ENCODE data around the gene RBFOX2. TPM values are rescaled to one million over a fixed set of nuclear protein-coding genes. Genes with fewer than 3 reads are reported as not detected.

RBFOX2 gene
- polyA plus RNA-seq, 2 donors = 22.6 to 31.1 TPM

DNA sequence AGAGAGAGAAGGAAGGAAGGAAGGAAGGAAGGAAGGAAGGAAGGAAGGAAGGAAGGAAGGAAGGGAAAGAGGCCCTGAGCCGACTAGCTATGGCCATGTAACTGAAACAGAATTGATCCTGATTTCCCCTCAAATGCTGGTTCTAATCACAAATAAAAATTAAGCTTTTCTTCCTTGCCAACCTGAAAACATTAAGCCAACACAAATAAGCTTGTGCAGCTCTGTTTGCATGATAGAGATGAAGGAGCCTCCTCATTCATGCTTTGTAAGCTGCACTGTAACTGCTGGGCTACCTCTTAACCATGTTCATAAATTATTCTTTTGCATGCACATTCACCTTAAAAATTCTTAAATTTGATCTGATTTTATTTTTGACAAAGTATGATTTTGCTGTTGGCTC is 338.6 kb downstream of the RBFOX2 start:
- no peak overlapping the region for H3K27ac ChIP-seq (ENCODE audit: low read depth in 2 of 2, low read length in 1 of 2)
- H3K36me3 ChIP-seq (ENCODE audit: control insufficient read depth in 2 of 2, insufficient read depth in 2 of 2, low read length in 1 of 2) = no peaks in the 10 kb centered on the region
- peaks cover 0 to 3% of the 10 kb centered on the region in 2 donors for H3K27me3 ChIP-seq (ENCODE audit: control insufficient read depth in 1 of 2, insufficient read depth in 2 of 2, low read length in 2 of 2)
- WGBS, 2 donors = 31 to 53% methylated on average over 1 of the region's 1 CpG
- H3K4me3 ChIP-seq (ENCODE audit: low read depth in 1 of 2, low read length in 2 of 2) = no peak overlapping the region
- no peaks in the 10 kb centered on the region for H3K4me1 ChIP-seq (ENCODE audit: control insufficient read depth in 2 of 2, insufficient read depth in 2 of 2, low read length in 1 of 2)
- no peaks in the 10 kb centered on the region for H3K9me3 ChIP-seq (ENCODE audit: control insufficient read depth in 2 of 2, insufficient read depth in 1 of 2, low read depth in 1 of 2, low read length in 1 of 2)

DNA sequence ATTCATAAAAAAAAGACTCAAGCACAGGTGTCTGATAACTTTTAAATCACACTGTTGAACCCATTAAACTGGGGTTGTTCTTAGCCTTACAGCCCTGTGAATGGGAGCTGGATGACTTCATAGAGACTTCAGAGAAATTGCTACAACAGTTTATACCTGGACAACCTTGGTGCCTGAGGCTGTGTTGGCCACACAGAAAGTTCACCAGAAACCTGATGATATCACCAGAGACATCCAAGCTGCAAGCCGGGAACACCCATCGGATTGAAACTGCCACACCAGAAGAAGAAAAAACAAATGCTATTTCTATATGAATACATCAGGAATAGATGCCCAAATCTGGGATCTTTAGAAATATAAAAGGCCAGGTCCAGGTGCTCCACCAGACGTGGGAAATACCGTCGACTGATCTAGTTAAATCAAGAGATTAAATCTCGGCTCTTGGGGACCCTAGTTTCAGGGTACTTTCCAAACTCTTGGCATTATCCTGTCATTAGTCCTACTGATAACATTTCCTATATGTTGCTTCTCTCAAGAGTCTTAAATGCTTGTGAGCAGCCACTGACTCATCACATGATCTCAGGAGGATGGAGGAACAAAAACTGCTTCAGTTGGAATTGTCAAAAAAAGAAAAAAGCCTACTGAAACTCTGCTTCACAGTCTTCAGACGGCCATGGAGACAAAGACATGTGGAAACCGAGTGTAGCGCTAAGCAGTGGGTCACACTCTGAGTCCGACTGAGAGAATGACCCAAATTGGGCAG is 339.5 kb downstream of the RBFOX2 start:
- peaks cover 0 to 3% of the 10 kb centered on the region in 2 donors for H3K27me3 ChIP-seq (ENCODE audit: control insufficient read depth in 1 of 2, insufficient read depth in 2 of 2, low read length in 2 of 2)
- H3K27ac ChIP-seq (ENCODE audit: low read depth in 2 of 2, low read length in 1 of 2) = no peak overlapping the region
- H3K9me3 ChIP-seq (ENCODE audit: control insufficient read depth in 2 of 2, insufficient read depth in 1 of 2, low read depth in 1 of 2, low read length in 1 of 2) = no peaks in the 10 kb centered on the region
- H3K36me3 ChIP-seq (ENCODE audit: control insufficient read depth in 2 of 2, insufficient read depth in 2 of 2, low read length in 1 of 2) = no peaks in the 10 kb centered on the region
- WGBS, 2 donors = 82 to 83% methylated on average over 10 of the region's 10 CpGs
- H3K4me3 ChIP-seq (ENCODE audit: low read depth in 1 of 2, low read length in 2 of 2) = no peak overlapping the region
- no peaks in the 10 kb centered on the region for H3K4me1 ChIP-seq (ENCODE audit: control insufficient read depth in 2 of 2, insufficient read depth in 2 of 2, low read length in 1 of 2)

Other genes with a start within 250 kb of the RBFOX2 start
- gene APOL3, start 131.9 kb upstream of the RBFOX2 start, polyA plus RNA-seq = 10 to 100 TPM; 10.2 to 10.6 TPM
- gene APOL4, start 173.0 kb upstream of the RBFOX2 start, polyA plus RNA-seq = 1 to 10 TPM; 2.4 to 2.5 TPM
- 10 to 100 TPM in 1 of 2 donors, 1 to 10 TPM in 1; 9.2 to 14.9 TPM for gene APOL2, start 210.7 kb upstream of the RBFOX2 start, polyA plus RNA-seq
- 10 to 100 TPM in 1 of 2 donors, 1 to 10 TPM in 1; 9.8 to 10.5 TPM for gene APOL1, start 224.3 kb upstream of the RBFOX2 start, polyA plus RNA-seq

Data from esophagus (tissue), 2 donors.